Uterus (tissue), 4 donors: ENCODE measurements around the gene SIGLEC7. TPM values are rescaled to one million over a fixed set of nuclear protein-coding genes. Genes with fewer than 3 reads are reported as not detected.

Source experiments
- DNase-seq, 2 donors: peaks; one replicate each; pipeline ENCODE4 v3.0.0-alpha.2; 2019 to 2020
- H3K27ac ChIP-seq, 2 donors: fragments of 200-600 bp; sonication (generic); 1 replicate in 1 of 2; 2 replicates in 1 of 2; pipeline ENCODE4 v1.5.1; 2016 to 2018
- H3K27me3 ChIP-seq, 2 donors: fragments of 200-600 bp; sonication (generic); one replicate each; pipeline ENCODE4 v1.5.1; 2018 to 2019; ENCODE audit warnings: control low read depth in 1 of 2
- H3K36me3 ChIP-seq, 2 donors: fragments of 200-600 bp; sonication (generic); one replicate each; pipeline ENCODE4 v1.5.1; 2019; ENCODE audit warnings: control low read depth in 1 of 2
- H3K4me1 ChIP-seq, 2 donors: fragments of 200-600 bp; sonication (generic); one replicate each; pipeline ENCODE4 v1.5.1; 2018 to 2019; ENCODE audit warnings: control low read depth in 1 of 2
- H3K4me3 ChIP-seq, 2 donors: fragments of 200-600 bp; sonication (generic); 1 replicate in 1 of 2; 2 replicates in 1 of 2; pipeline ENCODE4 v1.5.1; 2018 to 2019; ENCODE audit warnings: mild to moderate bottlenecking in 1 of 2
- H3K9me3 ChIP-seq, 2 donors: fragments of 200-600 bp; sonication (generic); one replicate each; pipeline ENCODE4 v1.5.1; 2019; ENCODE audit warnings: control low read depth in 1 of 2
- POLR2A ChIP-seq, 2 donors: fragments of 450-650 bp; IDR thresholded peaks; one replicate each; pipeline ENCODE4 v1.6.1; 2016; ENCODE audit warnings: antibody characterized with exemption in 2 of 2, mild to moderate bottlenecking in 1 of 2, moderate library complexity in 1 of 2
- intact Hi-C: fragments of 100-400 bp; cut with DNase I; formaldehyde crosslinking; loops from one replicate; pipeline ENCODE4 v1.15.1; 2023; ENCODE audit warnings: low total_unique reads
- total RNA-seq, 4 donors: library from RNA; depleted of rRNA in 3 of 4; stranded (reverse); fragments of >200 nt in 3 of 4; gene quantifications; one replicate each; pipeline versions ENCODE4 v1.1.0 to v1.2.4, GENCODE V29; 2014 to 2023
- TF ChIP-seq, protein P1 (sequence below), 4 experiments: fragments of 200-600 bp in 2 of 4; fragments of 450-650 bp in 2 of 4; sonication (generic) in 2 of 4; IDR thresholded peaks; one replicate each; pipeline ENCODE4 v1.5.1; 2016 to 2019; ENCODE audit warnings: antibody characterized with exemption in 4 of 4, mild to moderate bottlenecking in 2 of 4, moderate library complexity in 1 of 4
- donor health status: DM: yes; HTN: yes; CAD: no.

SIGLEC7 gene
- total RNA-seq, 4 donors from 2014 or later, result 0.14 to 0.59 TPM; not detected in 2

DNA sequence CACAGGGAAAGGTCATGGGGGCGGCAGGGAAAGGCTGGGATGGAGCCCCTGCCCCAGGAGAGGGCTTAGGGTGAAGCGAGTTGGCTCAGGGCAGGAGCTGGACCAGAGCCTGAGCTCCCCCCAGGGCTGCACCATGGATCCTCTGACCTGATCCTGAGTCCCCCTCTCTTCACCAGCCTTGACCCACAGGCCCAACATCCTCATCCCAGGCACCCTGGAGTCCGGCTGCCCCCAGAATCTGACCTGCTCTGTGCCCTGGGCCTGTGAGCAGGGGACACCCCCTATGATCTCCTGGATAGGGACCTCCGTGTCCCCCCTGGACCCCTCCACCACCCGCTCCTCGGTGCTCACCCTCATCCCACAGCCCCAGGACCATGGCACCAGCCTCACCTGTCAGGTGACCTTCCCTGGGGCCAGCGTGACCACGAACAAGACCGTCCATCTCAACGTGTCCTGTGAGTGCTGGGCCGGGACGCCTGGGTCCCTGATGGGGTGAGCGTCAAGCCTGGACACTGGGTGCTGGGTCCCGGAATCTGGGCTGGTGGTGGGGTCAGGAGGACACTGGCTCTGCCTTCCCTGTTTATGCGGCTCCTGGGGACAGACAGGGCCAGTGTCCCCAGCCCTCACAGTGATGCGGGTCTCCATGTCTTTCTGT is 16.6 kb upstream of the SIGLEC7 start:
- no peaks in the 10 kb centered on the region for H3K36me3 ChIP-seq
- no peak for TF ChIP-seq POLR2A (IDR thresholded peaks at IDR 0.05)
- TF ChIP-seq, protein P1, sequence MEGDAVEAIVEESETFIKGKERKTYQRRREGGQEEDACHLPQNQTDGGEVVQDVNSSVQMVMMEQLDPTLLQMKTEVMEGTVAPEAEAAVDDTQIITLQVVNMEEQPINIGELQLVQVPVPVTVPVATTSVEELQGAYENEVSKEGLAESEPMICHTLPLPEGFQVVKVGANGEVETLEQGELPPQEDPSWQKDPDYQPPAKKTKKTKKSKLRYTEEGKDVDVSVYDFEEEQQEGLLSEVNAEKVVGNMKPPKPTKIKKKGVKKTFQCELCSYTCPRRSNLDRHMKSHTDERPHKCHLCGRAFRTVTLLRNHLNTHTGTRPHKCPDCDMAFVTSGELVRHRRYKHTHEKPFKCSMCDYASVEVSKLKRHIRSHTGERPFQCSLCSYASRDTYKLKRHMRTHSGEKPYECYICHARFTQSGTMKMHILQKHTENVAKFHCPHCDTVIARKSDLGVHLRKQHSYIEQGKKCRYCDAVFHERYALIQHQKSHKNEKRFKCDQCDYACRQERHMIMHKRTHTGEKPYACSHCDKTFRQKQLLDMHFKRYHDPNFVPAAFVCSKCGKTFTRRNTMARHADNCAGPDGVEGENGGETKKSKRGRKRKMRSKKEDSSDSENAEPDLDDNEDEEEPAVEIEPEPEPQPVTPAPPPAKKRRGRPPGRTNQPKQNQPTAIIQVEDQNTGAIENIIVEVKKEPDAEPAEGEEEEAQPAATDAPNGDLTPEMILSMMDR (IDR thresholded peaks at IDR 0.05), result no peak
- DNase-seq, result no peak
- no peaks in the 10 kb centered on the region for H3K27me3 ChIP-seq
- H3K27ac ChIP-seq, result no peak overlapping the region
- no peaks in the 10 kb centered on the region for H3K4me1 ChIP-seq
- H3K4me3 ChIP-seq, result no peak overlapping the region
- no peaks in the 10 kb centered on the region for H3K9me3 ChIP-seq
- intact Hi-C loops, result no loop called here

DNA sequence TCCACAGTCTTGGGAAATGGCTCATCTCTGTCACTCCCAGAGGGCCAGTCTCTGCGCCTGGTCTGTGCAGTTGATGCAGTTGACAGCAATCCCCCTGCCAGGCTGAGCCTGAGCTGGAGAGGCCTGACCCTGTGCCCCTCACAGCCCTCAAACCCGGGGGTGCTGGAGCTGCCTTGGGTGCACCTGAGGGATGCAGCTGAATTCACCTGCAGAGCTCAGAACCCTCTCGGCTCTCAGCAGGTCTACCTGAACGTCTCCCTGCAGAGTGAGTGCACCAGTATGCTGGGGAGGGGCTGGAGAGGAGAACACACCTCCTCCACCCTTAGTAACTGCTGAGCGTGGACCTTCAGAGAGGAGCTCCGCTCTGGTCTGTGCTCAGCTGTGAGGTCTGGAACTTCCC is 15.1 kb upstream of the SIGLEC7 start:
- intact Hi-C loops, result no loop called here
- TF ChIP-seq POLR2A (IDR thresholded peaks at IDR 0.05), result no peak
- TF ChIP-seq, protein P1 (IDR thresholded peaks at IDR 0.05), result no peak
- no peak for DNase-seq
- H3K4me1 ChIP-seq, result no peaks in the 10 kb centered on the region
- no peak overlapping the region for H3K4me3 ChIP-seq
- no peaks in the 10 kb centered on the region for H3K36me3 ChIP-seq
- no peaks in the 10 kb centered on the region for H3K27me3 ChIP-seq
- H3K9me3 ChIP-seq, result no peaks in the 10 kb centered on the region
- H3K27ac ChIP-seq, result no peak overlapping the region

DNA sequence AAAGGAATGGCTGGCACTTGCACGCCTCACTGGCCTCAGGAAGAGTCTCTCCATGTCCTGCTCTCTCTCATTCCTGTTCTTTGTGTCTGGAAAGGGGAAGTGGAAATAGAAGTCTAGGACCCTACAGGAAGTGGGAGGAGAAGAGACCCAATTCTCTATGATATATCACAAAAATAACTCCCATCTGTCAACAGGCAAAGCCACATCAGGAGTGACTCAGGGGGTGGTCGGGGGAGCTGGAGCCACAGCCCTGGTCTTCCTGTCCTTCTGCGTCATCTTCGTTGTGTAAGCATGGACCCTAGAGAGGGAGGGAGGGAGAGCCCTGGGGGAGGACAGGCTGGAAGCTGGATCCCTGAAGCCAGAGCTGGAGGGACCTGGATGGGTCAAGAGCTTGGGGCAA is 14.3 kb upstream of the SIGLEC7 start:
- Histone ChIP-seq H3K9me3 (no peaks in the 10 kb centered on the region), H3K27ac (no peak overlapping the region), H3K36me3 (no peaks in the 10 kb centered on the region), H3K4me1 (no peaks in the 10 kb centered on the region), H3K27me3 (no peaks in the 10 kb centered on the region), H3K4me3 (no peak overlapping the region)
- no peak for DNase-seq
- intact Hi-C loops, result no loop called here
- TF ChIP-seq POLR2A (IDR thresholded peaks at IDR 0.05), result no peak
- TF ChIP-seq, protein P1 (IDR thresholded peaks at IDR 0.05), result no peak

DNA sequence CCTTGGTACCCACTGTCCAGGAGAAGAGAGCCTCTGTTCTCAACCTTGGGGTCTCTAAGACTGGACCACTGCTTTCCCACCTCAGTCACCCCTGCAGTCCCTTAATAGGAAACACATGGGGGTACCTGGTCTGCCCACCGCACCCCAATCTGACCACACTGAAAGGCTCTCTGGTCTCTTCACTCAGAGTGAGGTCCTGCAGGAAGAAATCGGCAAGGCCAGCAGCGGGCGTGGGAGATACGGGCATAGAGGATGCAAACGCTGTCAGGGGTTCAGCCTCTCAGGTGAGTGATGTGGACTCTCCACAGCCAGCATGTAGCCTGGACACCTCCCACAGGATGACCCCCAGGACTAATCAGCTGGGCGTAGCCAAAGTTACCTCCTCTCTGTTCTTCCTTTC is 13.9 kb upstream of the SIGLEC7 start:
- Histone ChIP-seq H3K27me3 (no peaks in the 10 kb centered on the region), H3K4me3 (no peak overlapping the region), H3K27ac (no peak overlapping the region), H3K4me1 (no peaks in the 10 kb centered on the region), H3K9me3 (no peaks in the 10 kb centered on the region), H3K36me3 (no peaks in the 10 kb centered on the region)
- no peak for DNase-seq
- TF ChIP-seq, protein P1 (IDR thresholded peaks at IDR 0.05), result no peak
- TF ChIP-seq POLR2A (IDR thresholded peaks at IDR 0.05), result no peak
- intact Hi-C loops, result no loop called here

DNA sequence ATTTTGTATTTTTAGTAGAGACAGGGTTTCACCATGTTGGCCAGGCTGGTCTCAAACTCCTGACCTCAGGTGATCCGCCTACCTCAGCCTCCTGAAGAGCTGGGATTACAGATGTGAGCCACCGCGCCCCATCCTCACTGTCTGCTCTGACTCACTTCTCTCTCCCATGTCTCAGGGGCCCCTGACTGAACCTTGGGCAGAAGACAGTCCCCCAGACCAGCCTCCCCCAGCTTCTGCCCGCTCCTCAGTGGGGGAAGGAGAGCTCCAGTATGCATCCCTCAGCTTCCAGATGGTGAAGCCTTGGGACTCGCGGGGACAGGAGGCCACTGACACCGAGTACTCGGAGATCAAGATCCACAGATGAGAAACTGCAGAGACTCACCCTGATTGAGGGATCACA is 12.4 kb upstream of the SIGLEC7 start:
- Histone ChIP-seq H3K4me3 (no peak overlapping the region), H3K9me3 (no peaks in the 10 kb centered on the region), H3K36me3 (no peaks in the 10 kb centered on the region), H3K4me1 (no peaks in the 10 kb centered on the region), H3K27ac (no peak overlapping the region), H3K27me3 (no peaks in the 10 kb centered on the region)
- TF ChIP-seq POLR2A (IDR thresholded peaks at IDR 0.05), result no peak
- TF ChIP-seq, protein P1 (IDR thresholded peaks at IDR 0.05), result no peak
- DNase-seq, result no peak
- intact Hi-C loops, result no loop called here
